ENCODE results near the gene A2ML1.

DNA sequence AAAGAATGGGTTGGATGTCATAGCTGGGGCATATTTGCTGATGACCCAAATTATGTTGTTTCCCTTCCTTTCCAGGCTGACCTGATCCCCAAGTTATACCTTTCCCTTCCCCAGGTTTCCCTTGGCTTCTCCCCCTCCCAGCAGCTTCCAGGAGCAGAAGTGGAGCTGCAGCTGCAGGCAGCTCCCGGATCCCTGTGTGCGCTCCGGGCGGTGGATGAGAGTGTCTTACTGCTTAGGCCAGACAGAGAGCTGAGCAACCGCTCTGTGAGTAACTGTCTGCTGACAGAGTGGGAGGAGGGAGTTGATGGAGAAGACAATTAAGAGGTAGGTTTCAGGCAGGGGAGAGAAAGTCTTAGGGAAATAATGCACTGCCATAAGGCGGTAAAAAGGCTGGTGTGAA is 25.0 kb downstream of the A2ML1 start:
- TF ChIP-seq, protein P1, sequence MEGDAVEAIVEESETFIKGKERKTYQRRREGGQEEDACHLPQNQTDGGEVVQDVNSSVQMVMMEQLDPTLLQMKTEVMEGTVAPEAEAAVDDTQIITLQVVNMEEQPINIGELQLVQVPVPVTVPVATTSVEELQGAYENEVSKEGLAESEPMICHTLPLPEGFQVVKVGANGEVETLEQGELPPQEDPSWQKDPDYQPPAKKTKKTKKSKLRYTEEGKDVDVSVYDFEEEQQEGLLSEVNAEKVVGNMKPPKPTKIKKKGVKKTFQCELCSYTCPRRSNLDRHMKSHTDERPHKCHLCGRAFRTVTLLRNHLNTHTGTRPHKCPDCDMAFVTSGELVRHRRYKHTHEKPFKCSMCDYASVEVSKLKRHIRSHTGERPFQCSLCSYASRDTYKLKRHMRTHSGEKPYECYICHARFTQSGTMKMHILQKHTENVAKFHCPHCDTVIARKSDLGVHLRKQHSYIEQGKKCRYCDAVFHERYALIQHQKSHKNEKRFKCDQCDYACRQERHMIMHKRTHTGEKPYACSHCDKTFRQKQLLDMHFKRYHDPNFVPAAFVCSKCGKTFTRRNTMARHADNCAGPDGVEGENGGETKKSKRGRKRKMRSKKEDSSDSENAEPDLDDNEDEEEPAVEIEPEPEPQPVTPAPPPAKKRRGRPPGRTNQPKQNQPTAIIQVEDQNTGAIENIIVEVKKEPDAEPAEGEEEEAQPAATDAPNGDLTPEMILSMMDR (IDR thresholded peaks at IDR 0.05), result no peak
- no peak for TF ChIP-seq ZFX (IDR thresholded peaks at IDR 0.05; ENCODE audit: borderline replicate concordance)
